NCI-H69 (cell line): ENCODE results near the gene ERBIN.
"Not testable (repeated sequence)": the region's sequence is repeated elsewhere in the genome, so short reads cannot be mapped to it uniquely, and the experiment has no call there.

Experiments
- DNase-seq: peaks from one replicate; lab custom pipeline; 2025; lab: John Stamatoyannopoulos, UW

The ERBIN gene

GRCh38 chr5:65926276-65926783, at the start of gene ERBIN:
Gene ERBIN, plus strand, starts transcription at chr5:65926575. Its CDS starts 66,144 bp downstream, at chr5:65992719.
- DNase-seq: peak; percentile 86

- no peak for DNase-seq
Observed at GRCh38 chr5:65876970-65877369, 49.4 kb upstream of the ERBIN start.

GRCh38 chr5:65879668-65880256, 46.6 kb upstream of the ERBIN start:
- DNase-seq: not testable (repeated sequence)

- DNase-seq: peak; percentile 78
Observed at GRCh38 chr5:65880496-65881072, 45.8 kb upstream of the ERBIN start.

GRCh38 chr5:65882278-65882677, 44.1 kb upstream of the ERBIN start:
- DNase-seq: no peak

- no peak for DNase-seq
Observed at GRCh38 chr5:65883461-65883860, 42.9 kb upstream of the ERBIN start.

- DNase-seq: no peak
Observed at GRCh38 chr5:65886387-65886786, 40.0 kb upstream of the ERBIN start.

GRCh38 chr5:65892024-65892423, 34.4 kb upstream of the ERBIN start:
- not testable (repeated sequence) for DNase-seq

- DNase-seq: no peak
Observed at GRCh38 chr5:65892801-65893200, 33.6 kb upstream of the ERBIN start.

- no peak for DNase-seq
Observed at GRCh38 chr5:65893749-65894430, 32.5 kb upstream of the ERBIN start.

GRCh38 chr5:65895891-65896290, 30.5 kb upstream of the ERBIN start:
- DNase-seq: no peak

- no peak for DNase-seq
Observed at GRCh38 chr5:65900746-65901145, 25.6 kb upstream of the ERBIN start.

GRCh38 chr5:65902104-65902503, 24.3 kb upstream of the ERBIN start:
- DNase-seq: no peak

GRCh38 chr5:65903581-65903980, 22.8 kb upstream of the ERBIN start:
- no peak for DNase-seq

GRCh38 chr5:65906256-65906655, 20.1 kb upstream of the ERBIN start:
- DNase-seq: no peak

- peak; percentile 15 for DNase-seq
Observed at GRCh38 chr5:65907135-65907534, 19.2 kb upstream of the ERBIN start.

- DNase-seq: no peak
Observed at GRCh38 chr5:65910711-65911110, 15.7 kb upstream of the ERBIN start.

GRCh38 chr5:65912311-65912710, 14.1 kb upstream of the ERBIN start:
- DNase-seq: no peak

GRCh38 chr5:65913519-65913918, 12.9 kb upstream of the ERBIN start:
- peak; percentile 60 for DNase-seq

GRCh38 chr5:65914641-65915196, 11.7 kb upstream of the ERBIN start:
- DNase-seq: no peak

- DNase-seq: not testable (repeated sequence)
Observed at GRCh38 chr5:65915661-65916060, 10.7 kb upstream of the ERBIN start.

- DNase-seq: no peak
Observed at GRCh38 chr5:65916066-65916465, 10.3 kb upstream of the ERBIN start.

- DNase-seq: peak; percentile 80
Observed at GRCh38 chr5:65916636-65917035, 9.7 kb upstream of the ERBIN start.
